Hepatocyte (in vitro differentiated cells): Measurements from ENCODE around the gene ENPP7.

Source experiments
- CTCF ChIP-seq: fragments of 200-600 bp; sonication (generic); IDR thresholded peaks from 2 replicates; pipeline ENCODE4 v1.5.1; 2016; ENCODE audit warnings: antibody characterized with exemption, mild to moderate bottlenecking; ENCODE audit not compliant: poor library complexity
- EZH2phosphoT487 ChIP-seq: fragments of 200-600 bp; sonication (generic); IDR thresholded peaks from one replicate; pipeline ENCODE4 v1.6.1; 2018; ENCODE audit warnings: antibody characterized with exemption, mild to moderate bottlenecking, low read depth, moderate library complexity; ENCODE audit not compliant: unreplicated experiment, severe bottlenecking

DNA sequence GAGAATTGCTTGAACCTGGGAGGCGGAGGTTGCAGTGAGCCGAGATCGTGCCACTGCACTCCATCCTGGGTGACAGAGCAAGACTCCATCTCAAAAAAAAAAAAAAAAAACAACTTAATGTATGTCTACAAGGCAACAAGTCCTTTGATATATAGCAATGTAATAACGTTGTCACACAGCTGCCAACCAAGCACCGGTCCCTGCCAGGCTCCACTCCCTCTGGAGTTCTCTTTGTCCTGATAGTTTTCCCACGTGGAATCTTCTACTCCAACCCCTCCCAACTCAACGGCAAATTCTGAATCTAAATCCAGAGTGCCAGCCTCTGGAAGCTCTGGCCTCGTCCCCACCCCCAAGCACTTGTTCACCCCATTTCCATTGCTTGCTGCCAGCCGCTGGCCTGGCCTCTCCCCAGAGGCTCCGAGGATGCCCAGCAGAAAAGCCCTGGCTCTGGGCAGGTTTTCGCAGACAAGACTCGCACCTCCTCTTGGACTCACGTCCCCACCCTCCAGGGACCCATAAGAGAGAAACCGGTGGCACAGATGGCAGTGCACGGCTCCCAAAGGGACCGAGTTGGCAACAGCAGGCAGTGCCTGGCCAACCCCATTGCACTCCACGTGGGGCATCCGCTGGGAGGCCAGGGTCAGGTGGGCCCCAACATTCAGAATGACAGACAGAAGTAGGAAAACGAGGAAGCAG is 31.3 kb downstream of the ENPP7 start:
- TF ChIP-seq EZH2phosphoT487: no peak
- no peak for TF ChIP-seq CTCF
